Transverse colon (tissue), 4 donors: ENCODE data around the gene PREX1. TPM values are rescaled to one million over a fixed set of nuclear protein-coding genes. Genes with fewer than 3 reads are reported as not detected.

ENCODE experiments used
- DNase-seq: peaks from one replicate; pipeline ENCODE4 v3.0.0-alpha.2; 2019
- H3K27ac ChIP-seq, 4 donors: fragments of 200-600 bp; sonication (generic); 2 replicates each; pipeline ENCODE4 v1.5.1; 2016 to 2018; ENCODE audit warnings: inconsistent platforms in 4 of 4
- H3K27me3 ChIP-seq: fragments of 200-600 bp; sonication (generic); 2 replicates; pipeline ENCODE4 v1.5.1; 2017; ENCODE audit warnings: inconsistent platforms
- H3K36me3 ChIP-seq, 4 donors: fragments of 200-600 bp; sonication (generic); 2 replicates each; pipeline ENCODE4 v1.5.1; 2017 to 2019; ENCODE audit warnings: inconsistent platforms in 4 of 4
- H3K4me1 ChIP-seq, 4 donors: fragments of 200-600 bp; sonication (generic); 2 replicates each; pipeline ENCODE4 v1.5.1; 2017 to 2020; ENCODE audit warnings: inconsistent platforms in 4 of 4
- H3K4me3 ChIP-seq, 4 donors: fragments of 200-600 bp; sonication (generic); 1 replicate in 1 of 4; 2 replicates in 3 of 4; pipeline versions ENCODE4 v1.5.1 to v1.6.1; 2017 to 2019; ENCODE audit warnings: inconsistent platforms in 4 of 4
- H3K9me3 ChIP-seq, 2 donors: fragments of 200-600 bp; sonication (generic); 2 replicates each; pipeline ENCODE4 v1.5.1; 2017 to 2019; ENCODE audit warnings: inconsistent platforms in 2 of 2
- CTCF ChIP-seq, 5 experiments: fragments of 200-600 bp in 3 of 5; fragments of 450-650 bp in 2 of 5; sonication (generic) in 3 of 5; IDR thresholded peaks; 1 replicate in 2 of 5; 2 replicates in 3 of 5; pipeline ENCODE4 v1.5.1; 2016 to 2017; ENCODE audit warnings: antibody characterized with exemption in 5 of 5, inconsistent platforms in 3 of 5, mild to moderate bottlenecking in 2 of 5, moderate library complexity in 1 of 5
- EP300 ChIP-seq: sonication (generic); formaldehyde crosslinking; IDR thresholded peaks from one replicate; pipeline ENCODE4 v1.6.1; 2017; ENCODE audit warnings: antibody characterized with exemption, low read depth
- POLR2A ChIP-seq: fragments of 450-650 bp; IDR thresholded peaks from one replicate; pipeline ENCODE4 v1.6.1; 2016; ENCODE audit warnings: antibody characterized with exemption, mild to moderate bottlenecking, moderate library complexity
- POLR2AphosphoS5 ChIP-seq, 3 donors: sonication (generic); formaldehyde crosslinking; IDR thresholded peaks; one replicate each; pipeline ENCODE4 v1.6.1; 2016; ENCODE audit warnings: antibody characterized with exemption in 3 of 3
- WGBS, 2 donors: methylation state at CpG; one replicate each; pipeline ENCODE4 v1.1.5; 2018; ENCODE audit warnings: low coverage in 1 of 2; 5-methylcytosine and 5-hydroxymethylcytosine counted together
- in situ Hi-C, 4 donors: fragments of 200-750 bp; cut with MboI; loops; one replicate each; pipeline versions ENCODE4 v1.15.0 to v1.15.1; 2017; ENCODE audit warnings: low sequenced_read_pairs in 3 of 4, low pct_ligation_motif_present in 1 of 4, low pct_unique_long_range_greater_than_20kb in 1 of 4
- intact Hi-C: fragments of 100-400 bp; cut with DNase I; formaldehyde crosslinking; loops from one replicate; pipeline ENCODE4 v1.15.1; 2023; ENCODE audit warnings: low total_unique reads
- total RNA-seq, 4 donors: library from RNA; depleted of rRNA; stranded (reverse); fragments of >200 nt; gene quantifications; one replicate each; pipeline ENCODE4 v1.1.0, GENCODE V29; 2016

The PREX1 gene
- total RNA-seq, 4 donors from 2014 or later = 10.9 to 29.9 (median 16.6) TPM

GRCh38 chr20:48618631-48619030 lies 209.2 kb downstream of the PREX1 start:
- Histone ChIP-seq H3K4me1 (peaks cover 12 to 24% (median 22%) of the 10 kb centered on the region in 4 donors), H3K4me3 (no peak overlapping the region), H3K36me3 (no peaks in the 10 kb centered on the region), H3K9me3 (no peaks in the 10 kb centered on the region), H3K27me3 (no peaks in the 10 kb centered on the region), H3K27ac (no peak overlapping the region)
- intact Hi-C loops = no loop called here
- WGBS, 2 donors = 78% methylated on average over 12 of the region's 12 CpGs; no CpG with 5 or more reads in 1 of the 2 donors
- TF ChIP-seq CTCF (IDR thresholded peaks at IDR 0.05) (no peak), POLR2A (no peak), EP300 (no peak), POLR2AphosphoS5 (IDR thresholded peaks at IDR 0.05) (no peak)
- in situ Hi-C loops = loop anchor here (5.0 to 10.0 kb wide), 4 partner anchors 834 to 954 kb away; partner anchors contain the start of gene SULF2 (in 3 of the 4)
- no peak for DNase-seq

- no peak overlapping the region for H3K27ac ChIP-seq
- H3K27me3 ChIP-seq = no peaks in the 10 kb centered on the region
- H3K9me3 ChIP-seq = no peaks in the 10 kb centered on the region
- WGBS, 2 donors = 74% methylated on average over 13 of the region's 13 CpGs; no CpG with 5 or more reads in 1 of the 2 donors
- H3K36me3 ChIP-seq = no peaks in the 10 kb centered on the region
- in situ Hi-C loops (loop anchor here (5.0 to 10.0 kb wide), 4 partner anchors 833 to 953 kb away; partner anchors contain the start of gene SULF2 (in 3 of the 4)), intact Hi-C loops (no loop called here)
- peaks cover 12 to 24% (median 22%) of the 10 kb centered on the region in 4 donors for H3K4me1 ChIP-seq
- no peak overlapping the region for H3K4me3 ChIP-seq
- no peak for TF ChIP-seq CTCF (IDR thresholded peaks at IDR 0.05)
- no peak for TF ChIP-seq POLR2A
- TF ChIP-seq POLR2AphosphoS5 (IDR thresholded peaks at IDR 0.05) = no peak
- DNase-seq = no peak
Observed at GRCh38 chr20:48618052-48618451, 209.7 kb downstream of the PREX1 start.

DNA sequence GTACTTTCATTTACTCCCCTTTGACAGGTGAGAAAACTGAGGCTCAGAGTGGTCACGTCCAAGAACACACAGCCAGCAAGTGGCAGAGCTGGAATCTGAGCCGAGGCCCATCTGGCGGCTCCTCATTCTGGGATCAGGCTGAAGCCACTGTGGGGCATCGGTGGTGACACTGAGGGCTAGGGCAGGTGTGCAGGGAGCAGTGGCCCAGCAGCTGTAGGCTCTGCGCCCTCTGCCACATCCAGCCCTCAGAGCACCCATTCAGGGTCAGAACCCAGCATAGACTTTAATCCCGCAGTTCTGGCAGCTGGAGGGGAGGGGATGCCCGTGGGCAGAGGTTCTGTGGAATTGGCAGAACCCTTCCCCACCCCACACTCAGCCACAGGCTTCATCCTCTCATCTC lies 210.3 kb downstream of the PREX1 start:
- TF ChIP-seq POLR2A = no peak
- no peak for TF ChIP-seq CTCF (IDR thresholded peaks at IDR 0.05)
- TF ChIP-seq EP300 = no peak
- no peak for TF ChIP-seq POLR2AphosphoS5 (IDR thresholded peaks at IDR 0.05)
- no peaks in the 10 kb centered on the region for H3K36me3 ChIP-seq
- H3K4me1 ChIP-seq = peaks cover 12 to 24% (median 22%) of the 10 kb centered on the region in 4 donors
- DNase-seq = no peak
- no peak overlapping the region for H3K27ac ChIP-seq
- no peak overlapping the region for H3K4me3 ChIP-seq
- H3K27me3 ChIP-seq = no peaks in the 10 kb centered on the region
- in situ Hi-C loops = loop anchor here (5.0 to 10.0 kb wide), 4 partner anchors 833 to 953 kb away; partner anchors contain the start of gene SULF2 (in 3 of the 4)
- WGBS, 2 donors = 82% methylated on average over 7 of the region's 7 CpGs; no CpG with 5 or more reads in 1 of the 2 donors
- intact Hi-C loops = no loop called here
- H3K9me3 ChIP-seq = no peaks in the 10 kb centered on the region

DNA sequence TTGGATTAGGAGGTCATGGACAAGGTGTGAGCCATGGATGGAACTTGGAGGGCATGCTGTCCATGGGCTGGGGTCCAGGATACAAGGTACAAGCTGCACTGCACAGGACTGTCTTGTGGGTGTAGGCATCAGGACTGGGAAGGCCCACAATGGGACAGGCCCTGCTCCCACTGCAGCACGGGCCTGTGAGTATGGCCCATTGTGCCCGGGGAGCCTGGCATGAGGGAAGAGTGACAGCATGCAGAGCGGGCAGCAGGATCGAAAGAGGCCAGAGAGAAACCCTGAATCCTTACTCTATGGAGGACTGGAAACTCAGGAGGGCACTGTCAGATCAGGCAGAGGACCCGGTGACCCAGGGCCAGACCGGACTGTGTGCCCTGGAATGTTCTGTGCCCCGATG lies 211.3 kb downstream of the PREX1 start:
- Histone ChIP-seq H3K4me3 (no peak overlapping the region), H3K27me3 (no peaks in the 10 kb centered on the region), H3K4me1 (peaks cover 12 to 20% (median 18%) of the 10 kb centered on the region in 4 donors), H3K27ac (no peak overlapping the region), H3K36me3 (no peaks in the 10 kb centered on the region), H3K9me3 (no peaks in the 10 kb centered on the region)
- DNase-seq = no peak
- intact Hi-C loops (no loop called here), in situ Hi-C loops (loop anchor here (5.0 to 10.0 kb wide), 4 partner anchors 832 to 952 kb away; partner anchors contain the start of gene SULF2 (in 3 of the 4))
- 76% methylated on average over 7 of the region's 7 CpGs; no CpG with 5 or more reads in 1 of the 2 donors for whole genome bisulfite sequencing, 2 donors
- TF ChIP-seq EP300 = no peak
- TF ChIP-seq CTCF (IDR thresholded peaks at IDR 0.05) = no peak
- TF ChIP-seq POLR2AphosphoS5 (IDR thresholded peaks at IDR 0.05) = no peak
- TF ChIP-seq POLR2A = no peak
